Measurements from ENCODE around the gene MID1. TPM values are rescaled to one million over a fixed set of nuclear protein-coding genes. Genes with fewer than 3 reads are reported as not detected.

The MID1 gene
- 7.2 and 9.9 TPM in 2 replicates for total RNA-seq

DNA sequence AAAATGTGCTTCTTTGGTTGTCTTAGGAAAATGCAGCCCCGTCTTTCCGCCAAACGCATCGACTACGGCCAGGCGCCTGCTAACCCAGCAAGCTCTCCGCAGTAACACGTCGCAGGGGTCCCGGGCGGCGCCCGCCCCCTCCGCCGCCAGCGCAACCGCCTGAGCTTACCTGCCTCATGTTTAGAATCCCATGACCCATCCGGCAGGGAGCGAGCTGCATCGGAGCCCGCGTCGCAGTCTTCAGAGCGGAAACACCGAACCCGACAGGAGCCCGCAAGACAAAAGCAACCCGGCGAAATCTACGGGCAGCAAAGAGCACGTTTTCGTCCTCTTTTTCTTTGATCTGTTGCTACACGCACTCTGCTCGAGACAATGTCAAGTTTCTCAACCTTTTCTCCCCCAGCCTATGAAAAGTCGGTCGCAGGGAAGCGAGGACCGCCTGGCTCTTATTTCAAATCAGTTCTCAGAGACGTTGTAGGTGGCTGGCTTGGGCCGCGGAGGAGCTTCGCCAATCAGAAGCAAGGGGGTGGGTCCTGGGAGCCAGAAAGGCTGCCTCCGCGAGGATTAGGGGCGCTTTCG lies at the start of gene MID1:
Gene MID1 (minus strand): TSS at position 465 of the 579 bp plus-strand sequence. CDS start 53,038 bp downstream, outside the sequence.

